ENCODE measurements around the gene OMA1. TPM values are rescaled to one million over a fixed set of nuclear protein-coding genes. Genes with fewer than 3 reads are reported as not detected.

Gene OMA1
- polyA plus RNA-seq, 3 donors from 2014 or later: 13.7 to 22.3 (median 17.7) TPM

GRCh38 chr1:58436615-58437297 is 109.8 kb downstream of the OMA1 start:
- H3K9me3 Mint-ChIP-seq: no peaks in the 10 kb centered on the region
- H3K4me3 Mint-ChIP-seq: no peak overlapping the region
- no peaks in the 10 kb centered on the region for H3K4me1 Mint-ChIP-seq
- DNase-seq: no peak
- no peaks in the 10 kb centered on the region for H3K27me3 Mint-ChIP-seq (ENCODE audit: low read depth in 3 of 3)
- H3K27ac Mint-ChIP-seq: no peak overlapping the region
- peaks cover 0 to 4% (median 4%) of the 10 kb centered on the region in 3 donors for H3K36me3 Mint-ChIP-seq

GRCh38 chr1:58435376-58435775 is 111.2 kb downstream of the OMA1 start:
- Mint-ChIP-seq H3K27me3 (ENCODE audit: low read depth in 3 of 3) (peaks cover 0 to 3% (median 0%) of the 10 kb centered on the region in 3 donors), H3K4me1 (no peaks in the 10 kb centered on the region), H3K4me3 (no peak overlapping the region), H3K36me3 (peaks cover 0 to 7% (median 0%) of the 10 kb centered on the region in 3 donors), H3K27ac (no peak overlapping the region), H3K9me3 (no peaks in the 10 kb centered on the region)
- no peak for DNase-seq

- Mint-ChIP-seq H3K4me3 (no peak overlapping the region), H3K27me3 (ENCODE audit: low read depth in 3 of 3) (peaks cover 0 to 3% (median 0%) of the 10 kb centered on the region in 3 donors), H3K27ac (no peak overlapping the region), H3K9me3 (no peaks in the 10 kb centered on the region), H3K4me1 (no peaks in the 10 kb centered on the region), H3K36me3 (peaks cover 0 to 11% (median 0%) of the 10 kb centered on the region in 3 donors)
- no peak for DNase-seq
Measured at GRCh38 chr1:58434607-58435006, 111.9 kb downstream of the OMA1 start.

- no peaks in the 10 kb centered on the region for H3K9me3 Mint-ChIP-seq
Measured at GRCh38 chr1:58434181-58434580, 112.3 kb downstream of the OMA1 start.

GRCh38 chr1:58432851-58433668 is 113.5 kb downstream of the OMA1 start:
- Mint-ChIP-seq H3K36me3 (peaks cover 0 to 17% (median 0%) of the 10 kb centered on the region in 3 donors), H3K9me3 (no peaks in the 10 kb centered on the region), H3K4me1 (no peaks in the 10 kb centered on the region), H3K27me3 (ENCODE audit: low read depth in 3 of 3) (peaks cover 0 to 6% (median 0%) of the 10 kb centered on the region in 3 donors), H3K27ac (no peak overlapping the region), H3K4me3 (no peak overlapping the region)
- no peak for DNase-seq

More at GRCh38 chr1:58434181-58434580, 112.3 kb downstream of the OMA1 start:
- no peak for DNase-seq
- no peak overlapping the region for H3K4me3 Mint-ChIP-seq
- H3K4me1 Mint-ChIP-seq: no peaks in the 10 kb centered on the region
- H3K36me3 Mint-ChIP-seq: peaks cover 0 to 14% (median 0%) of the 10 kb centered on the region in 3 donors
- no peak overlapping the region for H3K27ac Mint-ChIP-seq
- H3K27me3 Mint-ChIP-seq (ENCODE audit: low read depth in 3 of 3): peaks cover 0 to 3% (median 0%) of the 10 kb centered on the region in 3 donors

- no peak overlapping the region for H3K27ac Mint-ChIP-seq
- H3K9me3 Mint-ChIP-seq: no peaks in the 10 kb centered on the region
Measured at GRCh38 chr1:58431901-58432620, 114.5 kb downstream of the OMA1 start.

More at GRCh38 chr1:58431901-58432620, 114.5 kb downstream of the OMA1 start:
- H3K4me3 Mint-ChIP-seq: no peak overlapping the region
- peaks cover 0 to 6% (median 0%) of the 10 kb centered on the region in 3 donors for H3K27me3 Mint-ChIP-seq (ENCODE audit: low read depth in 3 of 3)
- peaks cover 3 to 18% (median 6%) of the 10 kb centered on the region in 3 donors for H3K36me3 Mint-ChIP-seq
- H3K4me1 Mint-ChIP-seq: no peaks in the 10 kb centered on the region
- DNase-seq: no peak

Other genes starting within 250 kb of the OMA1 start
- gene TACSTD2, start 30.5 kb upstream of the OMA1 start, polyA plus RNA-seq: not detected
- 10 to 100 TPM; 11.3 to 17.6 (median 15.4) TPM for gene MYSM1, start 153.3 kb upstream of the OMA1 start, polyA plus RNA-seq
- gene JUN, start 237.3 kb upstream of the OMA1 start, polyA plus RNA-seq: 10 to 100 TPM; 18.7 to 58.4 (median 18.9) TPM

Data from immature natural killer cell (primary cell).